K562 (cell line): Measurements from ENCODE around the gene MAS1L. TPM values are rescaled to one million over a fixed set of nuclear protein-coding genes. Genes with fewer than 3 reads are reported as not detected.

Source experiments
- ATAC-seq: fragments of 200-7000 bp; cut with Tn5 transposase; 3 replicates; pipeline ENCODE4 v1.9.1; 2020; ENCODE audit warnings: moderate library complexity
- BruUV-seq: library from RNA; stranded (reverse); fragments of 400-500 nt; replicated peaks from 2 replicates; lab custom pipeline; 2021; lab: Mats Ljungman, UMichigan
- CTCF ChIA-PET: fragments of 300-600 bp; formaldehyde crosslinking; extraction: SDS; loops from one replicate; lab custom pipeline; 2021; ENCODE audit warnings: low intra/inter-chr PET ratio; lab: Yijun Ruan, JAX
- POLR2A ChIA-PET: fragments of 300-600, 350-650 bp; sonication (Branson Sonifier 250); formaldehyde crosslinking; extraction: SDS; loops from one replicate; lab custom pipeline; 2021; ENCODE audit warnings: antibody characterized with exemption, inconsistent platforms; lab: Yijun Ruan, JAX
- DNase-seq, 4 experiments: peaks; one replicate each; pipeline versions ENCODE4 v3.0.0 to v3.0.0-alpha.2; 2011 to 2018; ENCODE audit warnings: low spot score in 3 of 4, mixed read lengths in 3 of 4; ENCODE audit errors: extremely low read depth in 1 of 4
- FAIRE-seq: peaks from 2 replicates; lab custom pipeline; 2011; peaks lifted over from hg19 to GRCh38; lab: Jason Lieb, UNC
- H2AFZ ChIP-seq: 2 replicates; pipeline ENCODE4 v1.6.0; 2011; ENCODE audit warnings: low read depth, low read length, control low read depth, inconsistent platforms
- H3K27ac ChIP-seq: fragments of 200-600 bp; 3 replicates; pipeline ENCODE4 v1.8.0; 2011; ENCODE audit warnings: low read depth, mild to moderate bottlenecking, control low read depth, inconsistent platforms, low read length, moderate library complexity, mixed read lengths; ENCODE audit errors: extremely low read depth
- H3K27me3 ChIP-seq, 2 experiments: fragments of 300-600 bp in 1 of 2; 2 replicates in 1 of 2; 3 replicates in 1 of 2; pipeline versions ENCODE4 v1.6.0 to v1.8.0; 2011; ENCODE audit warnings: inconsistent platforms in 2 of 2, low read length in 2 of 2, mild to moderate bottlenecking in 1 of 2, mixed read lengths in 1 of 2, moderate library complexity in 1 of 2; ENCODE audit not compliant: control insufficient read depth in 2 of 2, insufficient read depth in 2 of 2
- H3K36me3 ChIP-seq: fragments of 300-600 bp; 3 replicates; pipeline ENCODE4 v1.8.0; 2011; ENCODE audit warnings: mild to moderate bottlenecking, low read length, inconsistent platforms; ENCODE audit not compliant: control insufficient read depth, insufficient read depth
- H3K4me1 ChIP-seq, 2 experiments: fragments of 200-600 bp in 1 of 2; replicated peaks in 1 of 2; 2 replicates in 1 of 2; 3 replicates in 1 of 2; pipeline versions ENCODE4 v1.5.1 to v1.8.0; 2011; ENCODE audit warnings: inconsistent platforms in 2 of 2, low read length in 2 of 2, mild to moderate bottlenecking in 1 of 2, mixed read lengths in 1 of 2, moderate library complexity in 1 of 2; ENCODE audit not compliant: control insufficient read depth in 2 of 2, insufficient read depth in 2 of 2
- H3K4me2 ChIP-seq: 2 replicates; pipeline ENCODE4 v1.6.1; 2011; ENCODE audit warnings: low read length, control low read depth, inconsistent platforms, mixed read lengths; ENCODE audit not compliant: insufficient read depth
- H3K4me3 ChIP-seq: fragments of 200-600 bp; sonication (generic), shearing (Covaris generic); 2 replicates; pipeline ENCODE4 v1.5.1; 2016; ENCODE audit warnings: control low read depth, inconsistent platforms
- H3K79me2 ChIP-seq: fragments of 200-600 bp; 3 replicates; pipeline ENCODE4 v1.8.0; 2011; ENCODE audit warnings: low read length, inconsistent platforms; ENCODE audit not compliant: control insufficient read depth, insufficient read depth
- H3K9ac ChIP-seq, 2 experiments: 2 replicates each; pipeline versions ENCODE4 v1.6.0 to v1.6.1; 2011; ENCODE audit warnings: low read depth in 2 of 2, low read length in 2 of 2, control low read depth in 1 of 2, inconsistent platforms in 1 of 2, mild to moderate bottlenecking in 1 of 2, mixed read lengths in 1 of 2; ENCODE audit not compliant: insufficient read depth in 1 of 2
- H3K9me1 ChIP-seq: one replicate; pipeline ENCODE4 v1.6.0; 2011; ENCODE audit warnings: inconsistent platforms, mild to moderate bottlenecking, low read length, moderate library complexity; ENCODE audit not compliant: control insufficient read depth, insufficient read depth
- H3K9me3 ChIP-seq: replicated peaks from 2 replicates; pipeline ENCODE4 v1.5.1; 2011; ENCODE audit warnings: low read depth, low read length, inconsistent platforms; ENCODE audit not compliant: control insufficient read depth, insufficient read depth
- H4K20me1 ChIP-seq: replicated peaks from 2 replicates; pipeline ENCODE4 v1.6.1; 2011; ENCODE audit warnings: low read length, inconsistent platforms, mixed read lengths; ENCODE audit not compliant: control insufficient read depth, insufficient read depth
- ADNP ChIP-seq: fragments of 200-800 bp; sonication (Bioruptor generic); IDR thresholded peaks from 2 replicates; pipeline ENCODE4 v1.6.1; 2016; ENCODE audit warnings: missing genetic modification characterization, missing compliant biosample characterization
- HIVEP1 ChIP-seq: fragments of 250-450 bp; sonication (Bioruptor Pico); IDR thresholded peaks from 2 replicates; pipeline ENCODE4 v1.4.0; 2020; ENCODE audit warnings: mild to moderate bottlenecking
- POLR2B ChIP-seq: fragments of 450-650 bp; IDR thresholded peaks from 2 replicates; pipeline ENCODE4 v1.6.1; 2018; ENCODE audit warnings: low read depth; ENCODE audit not compliant: partially characterized antibody
- RB1 ChIP-seq: fragments of 450-650 bp; IDR thresholded peaks from 2 replicates; pipeline ENCODE4 v1.6.1; 2017; ENCODE audit warnings: low read depth, mild to moderate bottlenecking
- TEAD4 ChIP-seq, 2 experiments: sonication (generic) in 1 of 2; formaldehyde crosslinking in 1 of 2; IDR thresholded peaks; 2 replicates each; pipeline versions ENCODE4 v1.6.1 to v1.8.0; 2012 to 2022; ENCODE audit warnings: borderline replicate concordance in 1 of 2, inconsistent platforms in 1 of 2, low read length in 1 of 2, mild to moderate bottlenecking in 1 of 2, missing genetic modification reagents in 1 of 2
- XRCC5 ChIP-seq: fragments of 200-400 bp; formaldehyde crosslinking; IDR thresholded peaks from 2 replicates; pipeline ENCODE4 v1.6.1; 2017; ENCODE audit warnings: low read depth, mild to moderate bottlenecking, low read length
- WGBS: fragments of 100-300 bp; shearing (Covaris generic); methylation state at CpG from one replicate; pipeline ENCODE4 v1.1.6; 2016; ENCODE audit warnings: low coverage, mixed read lengths; ENCODE audit not compliant: insufficient coverage; ENCODE audit errors: missing lambda C conversion rate; 5-methylcytosine and 5-hydroxymethylcytosine counted together
- in situ Hi-C: fragments of 300-500 bp; cut with MboI; formaldehyde crosslinking; loops from 4 replicates; pipeline ENCODE4 v1.15.0; 2018; ENCODE audit warnings: inconsistent platforms, mixed read lengths
- intact Hi-C: fragments of 100-400 bp; cut with micrococcal nuclease; formaldehyde crosslinking; loops from 2 replicates; pipeline ENCODE4 v1.14.2; 2022
- polyA plus RNA-seq, 8 experiments: library from polyadenylated mRNA; depleted of rRNA in 4 of 8; stranded (reverse) in 5 of 8; unstranded in 3 of 8; fragments of >200 nt; fragmentation: Nextera tagmentation in 2 of 8; fragmentation: Illumina TruSeq in 1 of 8; extraction: Ambion mirVana in 2 of 8; extraction: Trizol in 1 of 8; gene quantifications; 2 replicates each; pipeline versions ENCODE4 v1.2.1 to v1.2.3, GENCODE V29; 2011 to 2014; ENCODE audit warnings: inconsistent platforms in 1 of 8, missing spikeins in 1 of 8
- total RNA-seq, 7 experiments: library from RNA; depleted of rRNA in 6 of 7; stranded (reverse); fragments of >200 nt in 6 of 7; fragmentation: Illumina TruSeq in 2 of 7; extraction: Trizol in 2 of 7; gene quantifications; 2 replicates each; pipeline versions ENCODE4 v1.2.1 to v1.2.3, GENCODE V29; 2011 to 2021; ENCODE audit warnings: low replicate concordance in 1 of 7
- TF ChIP-seq, protein P1 (sequence below): fragments of 250-450 bp; sonication (Bioruptor Pico); IDR thresholded peaks from 2 replicates; pipeline ENCODE4 v1.9.0; 2021; ENCODE audit warnings: mild to moderate bottlenecking, inconsistent platforms
- TF ChIP-seq, protein P2 (sequence below): fragments of 250-450 bp; sonication (Bioruptor Pico); IDR thresholded peaks from 2 replicates; pipeline ENCODE4 v1.5.0; 2022; ENCODE audit warnings: mild to moderate bottlenecking
- TF ChIP-seq, protein P3 (sequence below), 2 experiments: fragments of 450-650 bp; conservative IDR thresholded peaks; 2 replicates each; pipeline ENCODE4 v1.6.1; 2017; ENCODE audit warnings: mild to moderate bottlenecking in 2 of 2, moderate library complexity in 2 of 2

Gene MAS1L
- total and polyA plus RNA-seq, 9 of the 15 experiments (the other 6 are each of a cell fraction or from before 2014, with no cell fraction given) = not detected

DNA sequence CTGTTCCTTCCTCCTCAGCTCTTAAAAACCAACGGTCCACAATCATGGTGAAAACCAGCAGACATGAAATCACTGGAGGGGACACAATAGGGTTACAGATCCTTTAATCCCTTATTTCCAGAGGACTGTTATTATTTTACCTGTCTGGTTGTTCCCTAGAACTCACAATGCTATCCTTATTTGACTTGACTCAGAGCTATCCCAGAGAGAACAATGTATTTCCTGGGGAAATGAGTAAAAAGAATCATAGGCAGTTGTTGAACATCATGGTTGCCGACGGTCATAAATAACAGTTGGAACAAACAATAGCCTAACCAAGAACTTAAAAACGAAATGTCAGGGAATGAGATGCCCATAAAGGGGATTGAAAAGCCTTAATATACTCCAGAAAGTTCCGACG lies 21.5 kb downstream of the MAS1L start:
- intact Hi-C loops (no loop called here), in situ Hi-C loops (no loop called here)
- no peak for TF ChIP-seq RB1
- TF ChIP-seq, protein P1, sequence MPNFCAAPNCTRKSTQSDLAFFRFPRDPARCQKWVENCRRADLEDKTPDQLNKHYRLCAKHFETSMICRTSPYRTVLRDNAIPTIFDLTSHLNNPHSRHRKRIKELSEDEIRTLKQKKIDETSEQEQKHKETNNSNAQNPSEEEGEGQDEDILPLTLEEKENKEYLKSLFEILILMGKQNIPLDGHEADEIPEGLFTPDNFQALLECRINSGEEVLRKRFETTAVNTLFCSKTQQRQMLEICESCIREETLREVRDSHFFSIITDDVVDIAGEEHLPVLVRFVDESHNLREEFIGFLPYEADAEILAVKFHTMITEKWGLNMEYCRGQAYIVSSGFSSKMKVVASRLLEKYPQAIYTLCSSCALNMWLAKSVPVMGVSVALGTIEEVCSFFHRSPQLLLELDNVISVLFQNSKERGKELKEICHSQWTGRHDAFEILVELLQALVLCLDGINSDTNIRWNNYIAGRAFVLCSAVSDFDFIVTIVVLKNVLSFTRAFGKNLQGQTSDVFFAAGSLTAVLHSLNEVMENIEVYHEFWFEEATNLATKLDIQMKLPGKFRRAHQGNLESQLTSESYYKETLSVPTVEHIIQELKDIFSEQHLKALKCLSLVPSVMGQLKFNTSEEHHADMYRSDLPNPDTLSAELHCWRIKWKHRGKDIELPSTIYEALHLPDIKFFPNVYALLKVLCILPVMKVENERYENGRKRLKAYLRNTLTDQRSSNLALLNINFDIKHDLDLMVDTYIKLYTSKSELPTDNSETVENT (CRISPR knock-in tag) = no peak
- TF ChIP-seq ADNP (tag) = no peak
- TF ChIP-seq XRCC5 = no peak
- no peak for TF ChIP-seq TEAD4 (IDR thresholded peaks at IDR 0.05; ENCODE audit: low read length)
- TF ChIP-seq TEAD4 (CRISPR knock-in tag; IDR thresholded peaks at IDR 0.05; ENCODE audit: borderline replicate concordance) = no peak
- TF ChIP-seq, protein P2, sequence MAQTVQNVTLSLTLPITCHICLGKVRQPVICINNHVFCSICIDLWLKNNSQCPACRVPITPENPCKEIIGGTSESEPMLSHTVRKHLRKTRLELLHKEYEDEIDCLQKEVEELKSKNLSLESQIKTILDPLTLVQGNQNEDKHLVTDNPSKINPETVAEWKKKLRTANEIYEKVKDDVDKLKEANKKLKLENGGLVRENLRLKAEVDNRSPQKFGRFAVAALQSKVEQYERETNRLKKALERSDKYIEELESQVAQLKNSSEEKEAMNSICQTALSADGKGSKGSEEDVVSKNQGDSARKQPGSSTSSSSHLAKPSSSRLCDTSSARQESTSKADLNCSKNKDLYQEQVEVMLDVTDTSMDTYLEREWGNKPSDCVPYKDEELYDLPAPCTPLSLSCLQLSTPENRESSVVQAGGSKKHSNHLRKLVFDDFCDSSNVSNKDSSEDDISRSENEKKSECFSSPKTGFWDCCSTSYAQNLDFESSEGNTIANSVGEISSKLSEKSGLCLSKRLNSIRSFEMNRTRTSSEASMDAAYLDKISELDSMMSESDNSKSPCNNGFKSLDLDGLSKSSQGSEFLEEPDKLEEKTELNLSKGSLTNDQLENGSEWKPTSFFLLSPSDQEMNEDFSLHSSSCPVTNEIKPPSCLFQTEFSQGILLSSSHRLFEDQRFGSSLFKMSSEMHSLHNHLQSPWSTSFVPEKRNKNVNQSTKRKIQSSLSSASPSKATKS (CRISPR knock-in tag) = no peak
- no peak for TF ChIP-seq POLR2B
- TF ChIP-seq, protein P3, sequence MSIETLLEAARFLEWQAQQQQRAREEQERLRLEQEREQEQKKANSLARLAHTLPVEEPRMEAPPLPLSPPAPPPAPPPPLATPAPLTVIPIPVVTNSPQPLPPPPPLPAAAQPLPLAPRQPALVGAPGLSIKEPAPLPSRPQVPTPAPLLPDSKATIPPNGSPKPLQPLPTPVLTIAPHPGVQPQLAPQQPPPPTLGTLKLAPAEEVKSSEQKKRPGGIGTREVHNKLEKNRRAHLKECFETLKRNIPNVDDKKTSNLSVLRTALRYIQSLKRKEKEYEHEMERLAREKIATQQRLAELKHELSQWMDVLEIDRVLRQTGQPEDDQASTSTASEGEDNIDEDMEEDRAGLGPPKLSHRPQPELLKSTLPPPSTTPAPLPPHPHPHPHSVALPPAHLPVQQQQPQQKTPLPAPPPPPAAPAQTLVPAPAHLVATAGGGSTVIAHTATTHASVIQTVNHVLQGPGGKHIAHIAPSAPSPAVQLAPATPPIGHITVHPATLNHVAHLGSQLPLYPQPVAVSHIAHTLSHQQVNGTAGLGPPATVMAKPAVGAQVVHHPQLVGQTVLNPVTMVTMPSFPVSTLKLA (conservative IDR thresholded peaks at IDR 0.05) = no peak
- TF ChIP-seq HIVEP1 (CRISPR knock-in tag) = no peak
- H3K27me3 ChIP-seq = peaks cover 0 to 2% of the 10 kb centered on the region in 2 experiments; a peak in 1 of 5 replicates
- no peaks in the 10 kb centered on the region for H3K4me1 ChIP-seq
- ATAC-seq (no peak), FAIRE-seq (no peak), DNase-seq (no peak)
- no peaks in the 10 kb centered on the region for H3K79me2 ChIP-seq
- BruUV-seq = no TSS peak
- H3K4me2 ChIP-seq = no peak overlapping the region
- no peak overlapping the region for H3K27ac ChIP-seq
- 0% methylated on average over 6 of the region's 6 CpGs for WGBS
- H3K9me1 ChIP-seq = no peaks in the 10 kb centered on the region
- no peaks in the 10 kb centered on the region for H4K20me1 ChIP-seq
- no peak overlapping the region for H2AFZ ChIP-seq
- no peaks in the 10 kb centered on the region for H3K36me3 ChIP-seq
- no peaks in the 10 kb centered on the region for H3K9me3 ChIP-seq
- POLR2A ChIA-PET = no interaction called here
- no peak overlapping the region for H3K4me3 ChIP-seq
- H3K9ac ChIP-seq = no peak overlapping the region
- CTCF ChIA-PET = no interaction called here
